Sigmoid colon (tissue), 4 donors: ENCODE measurements around the gene EVA1C.

Source experiments
- POLR2AphosphoS5 ChIP-seq, 4 donors: sonication (generic); formaldehyde crosslinking; IDR thresholded peaks; one replicate each; pipeline ENCODE4 v1.6.1; 2017; ENCODE audit warnings: antibody characterized with exemption in 4 of 4
- TF ChIP-seq, protein P1 (sequence below), 4 experiments: fragments of 450-650 bp in 3 of 4; fragments of 200-600 bp in 1 of 4; IDR thresholded peaks; one replicate each; pipeline ENCODE4 v1.5.1; 2016 to 2019; ENCODE audit warnings: antibody characterized with exemption in 4 of 4, mild to moderate bottlenecking in 3 of 4, moderate library complexity in 2 of 4

DNA sequence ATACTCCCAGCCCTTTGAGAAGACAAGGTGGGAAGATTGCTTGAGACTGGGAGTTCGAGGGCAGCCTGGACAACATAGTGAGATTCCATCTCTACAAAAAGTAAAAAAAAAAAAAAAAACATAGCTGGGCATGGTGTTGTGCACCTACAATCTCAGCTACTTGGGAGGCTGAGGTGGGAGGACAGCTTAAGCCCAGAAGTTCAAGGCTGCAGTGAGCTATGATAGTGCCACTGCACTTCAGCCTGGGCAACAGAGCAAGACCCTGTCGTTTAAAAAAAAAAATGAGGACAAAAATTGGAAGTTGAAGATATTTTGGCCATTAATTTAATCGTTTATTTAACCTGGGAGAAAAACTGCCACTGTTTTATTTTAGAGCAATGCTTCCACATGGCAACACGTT lies 20.8 kb upstream of the EVA1C start:
- TF ChIP-seq POLR2AphosphoS5 (IDR thresholded peaks at IDR 0.05) = no peak
- TF ChIP-seq, protein P1, sequence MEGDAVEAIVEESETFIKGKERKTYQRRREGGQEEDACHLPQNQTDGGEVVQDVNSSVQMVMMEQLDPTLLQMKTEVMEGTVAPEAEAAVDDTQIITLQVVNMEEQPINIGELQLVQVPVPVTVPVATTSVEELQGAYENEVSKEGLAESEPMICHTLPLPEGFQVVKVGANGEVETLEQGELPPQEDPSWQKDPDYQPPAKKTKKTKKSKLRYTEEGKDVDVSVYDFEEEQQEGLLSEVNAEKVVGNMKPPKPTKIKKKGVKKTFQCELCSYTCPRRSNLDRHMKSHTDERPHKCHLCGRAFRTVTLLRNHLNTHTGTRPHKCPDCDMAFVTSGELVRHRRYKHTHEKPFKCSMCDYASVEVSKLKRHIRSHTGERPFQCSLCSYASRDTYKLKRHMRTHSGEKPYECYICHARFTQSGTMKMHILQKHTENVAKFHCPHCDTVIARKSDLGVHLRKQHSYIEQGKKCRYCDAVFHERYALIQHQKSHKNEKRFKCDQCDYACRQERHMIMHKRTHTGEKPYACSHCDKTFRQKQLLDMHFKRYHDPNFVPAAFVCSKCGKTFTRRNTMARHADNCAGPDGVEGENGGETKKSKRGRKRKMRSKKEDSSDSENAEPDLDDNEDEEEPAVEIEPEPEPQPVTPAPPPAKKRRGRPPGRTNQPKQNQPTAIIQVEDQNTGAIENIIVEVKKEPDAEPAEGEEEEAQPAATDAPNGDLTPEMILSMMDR (IDR thresholded peaks at IDR 0.05) = no peak
